Neural progenitor cell (in vitro differentiated cells): Measurements from ENCODE around the gene CHRM5. TPM values are rescaled to one million over a fixed set of nuclear protein-coding genes. Genes with fewer than 3 reads are reported as not detected.

Experiments used
- DNase-seq: peaks from one replicate; pipeline ENCODE4 v3.0.0-alpha.2; 2016; ENCODE audit warnings: low spot score
- H2AFZ ChIP-seq: fragments of 200-600 bp; sonication (generic); replicated peaks from 2 replicates; pipeline ENCODE4 v1.6.1; 2016; ENCODE audit warnings: antibody characterized with exemption
- H3F3A ChIP-seq: fragments of 200-600 bp; sonication (generic); 2 replicates; pipeline ENCODE4 v1.6.1; 2016; ENCODE audit warnings: antibody characterized with exemption, low read depth
- H3K27ac ChIP-seq: fragments of 200-600 bp; sonication (generic); 2 replicates; pipeline ENCODE4 v1.5.1; 2016; ENCODE audit warnings: mild to moderate bottlenecking
- H3K27me3 ChIP-seq: fragments of 200-600 bp; sonication (generic); 2 replicates; pipeline ENCODE4 v1.6.1; 2016; ENCODE audit warnings: mild to moderate bottlenecking, moderate library complexity
- H3K36me3 ChIP-seq: fragments of 200-600 bp; sonication (generic); 2 replicates; pipeline ENCODE4 v1.5.1; 2016
- H3K4me1 ChIP-seq: fragments of 200-600 bp; sonication (generic); 2 replicates; pipeline ENCODE4 v1.6.1; 2016; ENCODE audit warnings: mixed run types
- H3K4me2 ChIP-seq: fragments of 200-600 bp; sonication (generic); 2 replicates; pipeline ENCODE4 v1.6.1; 2016
- H3K4me3 ChIP-seq: fragments of 200-600 bp; sonication (generic); 2 replicates; pipeline ENCODE4 v1.5.1; 2016
- H3K79me2 ChIP-seq: fragments of 200-600 bp; sonication (generic); 2 replicates; pipeline ENCODE4 v1.6.1; 2016; ENCODE audit warnings: low read depth
- H3K9ac ChIP-seq: fragments of 200-600 bp; sonication (generic); 2 replicates; pipeline ENCODE4 v1.6.1; 2016
- H3K9me3 ChIP-seq: fragments of 200-600 bp; sonication (generic); 2 replicates; pipeline ENCODE4 v1.5.1; 2016; ENCODE audit warnings: low read depth
- H4K20me1 ChIP-seq: fragments of 200-600 bp; sonication (generic); 2 replicates; pipeline ENCODE4 v1.6.1; 2016; ENCODE audit warnings: low read depth
- H3K27ac Mint-ChIP-seq: 3 replicates; pipeline ENCODE4 v1.8.0; 2021; ENCODE audit warnings: mixed read lengths
- H3K27me3 Mint-ChIP-seq: 2 replicates; pipeline ENCODE4 v1.8.0; 2022; ENCODE audit warnings: low read depth, mild to moderate bottlenecking, inconsistent platforms, moderate library complexity, mixed read lengths; ENCODE audit not compliant: insufficient read depth
- H3K36me3 Mint-ChIP-seq: 3 replicates; pipeline ENCODE4 v1.8.0; 2021; ENCODE audit warnings: mixed read lengths
- H3K4me1 Mint-ChIP-seq: 3 replicates; pipeline ENCODE4 v1.8.0; 2021; ENCODE audit warnings: mixed read lengths
- H3K4me3 Mint-ChIP-seq: 3 replicates; pipeline ENCODE4 v1.8.0; 2021; ENCODE audit warnings: mild to moderate bottlenecking, moderate library complexity, mixed read lengths
- H3K9me3 Mint-ChIP-seq: 3 replicates; pipeline ENCODE4 v1.8.0; 2020; ENCODE audit warnings: mixed read lengths
- EZH2 ChIP-seq: fragments of 200-600 bp; sonication (generic); IDR thresholded peaks from 2 replicates; pipeline ENCODE4 v1.6.1; 2017; ENCODE audit warnings: antibody characterized with exemption, mild to moderate bottlenecking, moderate library complexity
- EZH2phosphoT487 ChIP-seq: fragments of 200-600 bp; sonication (generic); IDR thresholded peaks from 2 replicates; pipeline ENCODE4 v1.6.1; 2017; ENCODE audit warnings: antibody characterized with exemption
- total RNA-seq: library from RNA; depleted of rRNA; stranded (reverse); fragments of >200 nt; gene quantifications from 2 replicates; pipeline ENCODE4 v1.2.3, GENCODE V29; 2015; ENCODE audit warnings: low replicate concordance
- TF ChIP-seq, protein P1 (sequence below): fragments of 200-600 bp; sonication (generic); IDR thresholded peaks from 2 replicates; pipeline ENCODE4 v1.5.1; 2017; ENCODE audit warnings: antibody characterized with exemption, mild to moderate bottlenecking

Gene CHRM5
- total RNA-seq, 1 donor from 2014 or later, result not detected

DNA sequence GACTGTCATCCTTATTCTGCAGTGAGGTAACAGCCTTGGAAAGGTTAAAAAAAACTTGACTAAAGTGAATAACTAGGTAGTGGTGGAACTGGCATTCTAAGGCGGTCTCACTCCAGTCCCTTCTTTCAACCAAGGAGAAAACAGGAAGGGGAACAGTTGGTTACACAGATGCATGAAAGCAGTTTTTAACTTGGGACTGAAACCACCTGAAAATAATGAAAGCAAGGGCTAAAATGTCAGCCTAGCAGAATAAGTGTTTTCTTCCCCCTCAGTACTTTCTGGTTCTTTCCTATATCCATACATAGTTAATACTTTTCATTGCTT is 71.5 kb downstream of the CHRM5 start:
- Histone ChIP-seq H3K27ac (no peak overlapping the region), H3K27me3 (peaks cover 15% of the 10 kb centered on the region), H3K4me2 (peak overlapping the region; percentile 81), H4K20me1 (no peaks in the 10 kb centered on the region), H3F3A (peaks cover 12% of the 10 kb centered on the region), H3K9ac (no peak overlapping the region), H3K79me2 (peaks cover 30% of the 10 kb centered on the region), H3K4me3 (peak overlapping the region; percentile 83), H2AFZ (no peak overlapping the region), H3K36me3 (no peaks in the 10 kb centered on the region), H3K4me1 (peaks cover 9% of the 10 kb centered on the region), H3K9me3 (no peaks in the 10 kb centered on the region)
- Mint-ChIP-seq H3K9me3 (no peaks in the 10 kb centered on the region), H3K4me3 (peak overlapping the region; percentile 94), H3K27ac (no peak overlapping the region), H3K27me3 (peaks cover 2% of the 10 kb centered on the region), H3K4me1 (peaks cover 23% of the 10 kb centered on the region), H3K36me3 (no peaks in the 10 kb centered on the region)
- no peak for TF ChIP-seq EZH2phosphoT487
- no peak for DNase-seq

DNA sequence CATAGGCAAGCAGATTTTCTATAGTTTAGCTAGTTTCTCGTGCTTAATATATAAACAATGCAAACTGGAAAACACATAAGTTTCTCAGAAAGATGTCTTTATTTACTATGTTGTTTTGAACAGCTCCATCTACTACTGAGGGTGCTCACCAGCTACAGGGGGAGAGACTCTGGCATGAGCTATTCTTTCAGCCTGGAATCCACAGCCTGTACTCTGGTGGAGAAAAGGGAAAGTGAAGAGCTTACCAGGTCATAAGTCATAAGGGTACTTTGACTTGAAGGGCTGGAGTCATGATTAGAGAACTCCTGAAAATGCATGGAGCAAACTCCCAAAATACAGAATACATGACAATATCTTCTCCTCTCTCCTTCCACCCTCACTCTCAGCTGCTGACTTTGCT is 75.1 kb downstream of the CHRM5 start:
- Mint-ChIP-seq H3K4me3 (no peak overlapping the region), H3K36me3 (no peaks in the 10 kb centered on the region), H3K9me3 (no peaks in the 10 kb centered on the region), H3K4me1 (peaks cover 9% of the 10 kb centered on the region), H3K27me3 (peaks cover 2% of the 10 kb centered on the region), H3K27ac (no peak overlapping the region)
- no peak overlapping the region for H3K27ac ChIP-seq
- H3K4me1 ChIP-seq, result peaks cover 4% of the 10 kb centered on the region
- DNase-seq, result no peak
- H3K9ac ChIP-seq, result no peak overlapping the region
- H3K9me3 ChIP-seq, result no peaks in the 10 kb centered on the region
- no peak overlapping the region for H3K4me3 ChIP-seq
- no peaks in the 10 kb centered on the region for H3K79me2 ChIP-seq
- no peaks in the 10 kb centered on the region for H3K36me3 ChIP-seq
- TF ChIP-seq EZH2, result no peak
- TF ChIP-seq EZH2phosphoT487, result no peak
- TF ChIP-seq, protein P1, sequence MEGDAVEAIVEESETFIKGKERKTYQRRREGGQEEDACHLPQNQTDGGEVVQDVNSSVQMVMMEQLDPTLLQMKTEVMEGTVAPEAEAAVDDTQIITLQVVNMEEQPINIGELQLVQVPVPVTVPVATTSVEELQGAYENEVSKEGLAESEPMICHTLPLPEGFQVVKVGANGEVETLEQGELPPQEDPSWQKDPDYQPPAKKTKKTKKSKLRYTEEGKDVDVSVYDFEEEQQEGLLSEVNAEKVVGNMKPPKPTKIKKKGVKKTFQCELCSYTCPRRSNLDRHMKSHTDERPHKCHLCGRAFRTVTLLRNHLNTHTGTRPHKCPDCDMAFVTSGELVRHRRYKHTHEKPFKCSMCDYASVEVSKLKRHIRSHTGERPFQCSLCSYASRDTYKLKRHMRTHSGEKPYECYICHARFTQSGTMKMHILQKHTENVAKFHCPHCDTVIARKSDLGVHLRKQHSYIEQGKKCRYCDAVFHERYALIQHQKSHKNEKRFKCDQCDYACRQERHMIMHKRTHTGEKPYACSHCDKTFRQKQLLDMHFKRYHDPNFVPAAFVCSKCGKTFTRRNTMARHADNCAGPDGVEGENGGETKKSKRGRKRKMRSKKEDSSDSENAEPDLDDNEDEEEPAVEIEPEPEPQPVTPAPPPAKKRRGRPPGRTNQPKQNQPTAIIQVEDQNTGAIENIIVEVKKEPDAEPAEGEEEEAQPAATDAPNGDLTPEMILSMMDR, result no peak
- no peak overlapping the region for H3K4me2 ChIP-seq
- no peak overlapping the region for H2AFZ ChIP-seq
- no peaks in the 10 kb centered on the region for H4K20me1 ChIP-seq
- H3F3A ChIP-seq, result peaks cover 8% of the 10 kb centered on the region
- H3K27me3 ChIP-seq, result peaks cover 15% of the 10 kb centered on the region

DNA sequence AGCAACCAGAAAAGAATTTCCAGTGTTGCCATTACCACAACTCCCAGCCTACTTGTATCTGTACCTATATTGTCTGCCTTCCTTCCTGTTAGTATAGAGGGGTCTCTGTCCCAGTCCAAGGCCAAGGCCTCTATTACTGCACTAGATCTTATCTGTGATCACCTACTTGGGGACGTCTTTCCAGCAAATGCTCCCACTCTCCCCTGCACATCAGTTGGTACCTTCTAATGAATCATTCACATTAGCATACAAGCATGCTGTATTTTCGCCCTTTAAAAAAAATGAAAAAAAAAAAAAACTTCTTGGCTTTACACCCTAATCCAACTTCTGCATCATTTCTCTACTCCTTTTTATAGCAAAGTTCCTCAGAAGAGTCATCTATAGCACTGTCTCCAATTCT is 75.5 kb downstream of the CHRM5 start:
- Mint-ChIP-seq H3K27ac (no peak overlapping the region), H3K36me3 (no peaks in the 10 kb centered on the region), H3K27me3 (peaks cover 2% of the 10 kb centered on the region), H3K4me1 (peaks cover 9% of the 10 kb centered on the region), H3K9me3 (peaks cover 2% of the 10 kb centered on the region), H3K4me3 (no peak overlapping the region)
- TF ChIP-seq EZH2phosphoT487 (no peak), EZH2 (no peak)
- TF ChIP-seq, protein P1, result no peak
- Histone ChIP-seq H3K4me2 (no peak overlapping the region), H3K27me3 (peaks cover 15% of the 10 kb centered on the region), H4K20me1 (no peaks in the 10 kb centered on the region), H3F3A (peaks cover 8% of the 10 kb centered on the region), H3K79me2 (no peaks in the 10 kb centered on the region), H3K9me3 (no peaks in the 10 kb centered on the region), H3K4me3 (no peak overlapping the region), H3K36me3 (no peaks in the 10 kb centered on the region), H3K4me1 (peaks cover 4% of the 10 kb centered on the region), H3K27ac (no peak overlapping the region), H2AFZ (no peak overlapping the region), H3K9ac (no peak overlapping the region)
- DNase-seq, result no peak

DNA sequence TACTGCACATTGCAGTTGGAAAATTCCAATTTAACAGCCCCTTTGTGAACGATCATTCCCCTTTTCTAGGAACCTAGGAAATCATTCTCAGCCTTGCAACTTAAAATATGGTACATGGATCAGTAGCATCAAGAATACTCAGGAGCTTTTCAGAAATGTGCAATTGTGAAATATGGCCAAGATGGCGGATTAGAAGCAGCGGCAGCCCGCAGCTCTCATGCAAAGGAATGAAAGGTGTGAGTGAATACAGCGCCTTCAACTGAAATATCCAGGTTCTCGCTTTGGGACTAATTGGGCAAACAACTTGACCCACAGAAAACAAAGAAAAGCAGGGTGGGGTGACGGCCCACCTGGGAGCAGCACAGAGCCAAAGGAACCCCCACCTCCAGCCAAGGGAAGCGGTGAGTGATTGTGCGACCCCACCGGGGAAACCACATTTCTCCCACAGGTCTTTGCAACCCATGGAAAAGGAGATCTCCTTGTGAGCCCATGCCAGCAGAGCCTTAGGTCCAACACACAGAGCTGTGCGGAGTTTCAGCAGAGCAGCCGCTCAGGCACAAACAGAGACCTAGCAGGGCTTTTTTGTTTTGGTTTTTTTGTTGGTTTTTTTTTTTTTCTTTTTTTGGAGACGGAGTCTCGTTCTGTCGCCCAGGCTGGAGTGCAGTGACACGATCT is 78.3 kb downstream of the CHRM5 start:
- no peak overlapping the region for H3K4me3 Mint-ChIP-seq
- no peaks in the 10 kb centered on the region for H3K4me1 Mint-ChIP-seq
- Histone ChIP-seq H3F3A (no peaks in the 10 kb centered on the region), H3K9ac (no peak overlapping the region), H3K4me2 (no peak overlapping the region), H3K79me2 (no peaks in the 10 kb centered on the region), H3K4me3 (no peak overlapping the region), H3K9me3 (peaks cover 6% of the 10 kb centered on the region), H2AFZ (no peak overlapping the region), H3K36me3 (no peaks in the 10 kb centered on the region), H3K4me1 (no peaks in the 10 kb centered on the region), H4K20me1 (no peaks in the 10 kb centered on the region), H3K27me3 (no peaks in the 10 kb centered on the region), H3K27ac (no peak overlapping the region)
- TF ChIP-seq EZH2, result no peak
- no peak for TF ChIP-seq EZH2phosphoT487
- TF ChIP-seq, protein P1, result no peak
- peaks cover 22% of the 10 kb centered on the region for H3K9me3 Mint-ChIP-seq
- no peak for DNase-seq
- H3K27me3 Mint-ChIP-seq, result peaks cover 1% of the 10 kb centered on the region
- no peak overlapping the region for H3K27ac Mint-ChIP-seq
- peaks cover 4% of the 10 kb centered on the region for H3K36me3 Mint-ChIP-seq
